GM12801 (cell line): Measurements from ENCODE around the gene TPCN2.

Source experiments
- CTCF ChIP-seq: IDR thresholded peaks from one replicate; pipeline ENCODE4 v1.5.1; 2011; ENCODE audit warnings: control low read depth; ENCODE audit not compliant: insufficient read length; ENCODE audit errors: extremely low read depth

The TPCN2 gene

GRCh38 chr11:69067200-69067599 lies 18.5 kb downstream of the TPCN2 start:
- no peak for TF ChIP-seq CTCF

- TF ChIP-seq CTCF, result no peak
Measured at GRCh38 chr11:69071086-69071800, 22.5 kb downstream of the TPCN2 start.

DNA sequence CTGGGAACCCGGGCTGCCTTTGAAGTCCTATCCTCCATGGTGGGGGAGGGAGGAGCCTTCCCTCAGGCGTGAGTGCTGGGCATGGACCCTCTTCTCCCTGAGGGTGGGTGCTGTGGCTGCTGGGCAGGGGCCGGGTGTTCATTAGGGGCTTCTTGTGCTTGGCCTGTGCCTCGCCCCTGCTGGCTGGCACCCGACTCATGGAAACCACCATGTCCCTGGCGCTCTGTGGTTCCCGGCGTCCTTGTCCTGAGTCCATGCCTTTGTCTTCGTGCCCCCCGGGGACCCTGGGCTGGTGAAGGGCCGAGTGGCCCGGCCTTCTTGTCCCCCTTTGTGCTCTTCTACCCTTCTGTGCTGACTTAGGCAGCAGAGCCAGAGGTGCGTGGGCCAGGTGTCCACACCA lies 23.2 kb downstream of the TPCN2 start:
- no peak for TF ChIP-seq CTCF

- no peak for TF ChIP-seq CTCF
Measured at GRCh38 chr11:69073469-69073868, 24.7 kb downstream of the TPCN2 start.

GRCh38 chr11:69074375-69075140 lies 25.8 kb downstream of the TPCN2 start:
- TF ChIP-seq CTCF, result no peak

DNA sequence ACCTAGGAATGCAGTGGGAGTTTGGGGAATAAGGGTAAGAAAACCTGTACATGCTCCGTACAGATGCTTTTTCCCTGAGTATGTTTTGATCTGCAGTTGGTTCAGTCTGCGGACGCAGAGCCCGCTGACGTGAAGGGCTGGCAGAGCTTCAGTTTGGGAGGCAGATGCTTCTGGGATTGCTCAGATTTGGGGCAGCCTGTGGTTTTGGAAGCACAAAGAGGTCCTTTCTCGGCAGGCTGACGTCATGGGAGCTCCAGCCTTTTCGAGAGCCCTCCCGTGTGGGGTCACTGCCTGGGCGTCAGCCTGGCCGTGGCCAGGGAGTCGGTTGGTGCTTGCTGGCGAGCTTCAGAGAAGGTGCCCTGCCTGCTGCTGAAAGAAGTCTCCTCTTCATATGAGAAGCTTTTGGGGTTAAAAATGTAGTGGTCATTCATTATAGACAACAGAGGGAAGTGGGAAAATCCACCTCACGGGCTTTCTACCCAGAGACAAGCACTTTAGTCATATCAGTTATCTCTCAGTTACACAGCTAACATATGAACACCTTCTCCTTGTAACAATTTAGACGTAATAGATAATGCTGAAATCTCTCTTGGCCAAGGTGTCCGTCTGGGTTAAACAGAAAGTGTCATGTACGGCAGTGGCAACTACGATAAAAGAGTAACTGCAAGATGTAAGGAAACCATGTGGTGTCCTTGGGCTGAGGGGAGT lies 26.8 kb downstream of the TPCN2 start:
- no peak for TF ChIP-seq CTCF

- no peak for TF ChIP-seq CTCF
Measured at GRCh38 chr11:69076129-69076791, 27.5 kb downstream of the TPCN2 start.
